K562 (cell line): ENCODE results near the gene KRT36. TPM values are rescaled to one million over a fixed set of nuclear protein-coding genes. Genes with fewer than 3 reads are reported as not detected.
A peak's percentile ranks its signal among the peaks of the same experiment; 100 is the strongest.

Source experiments
- CREB1 ChIP-seq, 2 experiments: sonication (generic) in 1 of 2; formaldehyde crosslinking in 1 of 2; IDR thresholded peaks; 2 replicates each; pipeline versions ENCODE4 v1.6.1 to v1.8.0; 2012 to 2022; ENCODE audit warnings: inconsistent platforms in 1 of 2, mild to moderate bottlenecking in 1 of 2, missing genetic modification reagents in 1 of 2, moderate library complexity in 1 of 2
- FOSL1 ChIP-seq: fragments of 200-800 bp; sonication (Bioruptor generic); conservative IDR thresholded peaks from 2 replicates; pipeline ENCODE4 v1.6.1; 2016; ENCODE audit warnings: missing genetic modification characterization, missing compliant biosample characterization
- HCFC1 ChIP-seq: IDR thresholded peaks from 2 replicates; pipeline ENCODE4 v1.6.1; 2012; ENCODE audit warnings: low read depth, low read length, improper control_type of control experiment
- HEY1 ChIP-seq: fragments of 250-450 bp; sonication (Bioruptor Pico); IDR thresholded peaks from 2 replicates; pipeline ENCODE4 v1.5.0; 2020; ENCODE audit warnings: mild to moderate bottlenecking, moderate library complexity, borderline replicate concordance
- IFI16 ChIP-seq: fragments of 250-450 bp; sonication (Bioruptor Pico); IDR thresholded peaks from 2 replicates; pipeline ENCODE4 v2.1.2; 2022; ENCODE audit warnings: mild to moderate bottlenecking, inconsistent platforms
- KAT8 ChIP-seq: fragments of 450-650 bp; IDR thresholded peaks from 2 replicates; pipeline ENCODE4 v1.6.1; 2016; ENCODE audit warnings: low read depth, mild to moderate bottlenecking
- NFE2L1 ChIP-seq: fragments of 450-650 bp; IDR thresholded peaks from 2 replicates; pipeline ENCODE4 v1.6.1; 2016; ENCODE audit warnings: missing genetic modification characterization, low read depth, mild to moderate bottlenecking, missing compliant biosample characterization, moderate library complexity, borderline replicate concordance
- POLR3G ChIP-seq: IDR thresholded peaks from 2 replicates; pipeline ENCODE4 v1.6.1; 2011; ENCODE audit not compliant: insufficient read length, insufficient replicate concordance; ENCODE audit errors: extremely low read depth
- SP1 ChIP-seq: sonication (generic); formaldehyde crosslinking; IDR thresholded peaks from 2 replicates; pipeline ENCODE4 v1.8.1; 2022; ENCODE audit warnings: mild to moderate bottlenecking, missing genetic modification reagents
- TARDBP ChIP-seq: fragments of 450-650 bp; IDR thresholded peaks from 2 replicates; pipeline ENCODE4 v1.6.1; 2016
- THAP7 ChIP-seq: fragments of 250-450 bp; sonication (Bioruptor Pico); IDR thresholded peaks from 2 replicates; pipeline ENCODE4 v1.5.0; 2021
- U2AF1 ChIP-seq: fragments of 200-400 bp; formaldehyde crosslinking; optimal IDR thresholded peaks from 2 replicates; pipeline ENCODE3; 2017; ENCODE audit warnings: mild to moderate bottlenecking, low read depth, low read length, moderate library complexity
- XRCC4 ChIP-seq: IDR thresholded peaks from one replicate; pipeline ENCODE4 v1.6.1; 2011; ENCODE audit not compliant: insufficient read depth, insufficient read length; ENCODE audit errors: extremely low read depth
- ZBTB26 ChIP-seq: fragments of 450-650 bp; formaldehyde crosslinking; IDR thresholded peaks from 2 replicates; pipeline ENCODE4 v1.4.0; 2022; ENCODE audit warnings: missing genetic modification characterization
- ZBTB43 ChIP-seq: sonication (generic); formaldehyde crosslinking; IDR thresholded peaks from 2 replicates; pipeline ENCODE4 v1.8.0; 2023; ENCODE audit warnings: mild to moderate bottlenecking, missing genetic modification reagents
- ZBTB7A ChIP-seq: IDR thresholded peaks from 2 replicates; pipeline ENCODE4 v1.6.1; 2011; ENCODE audit warnings: low read depth, mild to moderate bottlenecking, low read length, moderate library complexity, borderline replicate concordance; ENCODE audit not compliant: control insufficient read depth
- ZNF280B ChIP-seq: fragments of 250-450 bp; sonication (Bioruptor Pico); IDR thresholded peaks from 2 replicates; pipeline ENCODE4 v1.5.1; 2021; ENCODE audit warnings: mild to moderate bottlenecking
- ZNF316 ChIP-seq: fragments of 450-650 bp; IDR thresholded peaks from 2 replicates; pipeline ENCODE4 v1.6.1; 2016
- polyA plus RNA-seq, 8 experiments: library from polyadenylated mRNA; depleted of rRNA in 4 of 8; stranded (reverse) in 5 of 8; unstranded in 3 of 8; fragments of >200 nt; fragmentation: Nextera tagmentation in 2 of 8; fragmentation: Illumina TruSeq in 1 of 8; extraction: Ambion mirVana in 2 of 8; extraction: Trizol in 1 of 8; gene quantifications; 2 replicates each; pipeline versions ENCODE4 v1.2.1 to v1.2.3, GENCODE V29; 2011 to 2014; ENCODE audit warnings: inconsistent platforms in 1 of 8, missing spikeins in 1 of 8
- total RNA-seq, 7 experiments: library from RNA; depleted of rRNA in 6 of 7; stranded (reverse); fragments of >200 nt in 6 of 7; fragmentation: Illumina TruSeq in 2 of 7; extraction: Trizol in 2 of 7; gene quantifications; 2 replicates each; pipeline versions ENCODE4 v1.2.1 to v1.2.3, GENCODE V29; 2011 to 2021; ENCODE audit warnings: low replicate concordance in 1 of 7
- TF ChIP-seq, protein P1 (sequence below): fragments of 450-650 bp; formaldehyde crosslinking; IDR thresholded peaks from 2 replicates; pipeline ENCODE4 v1.4.0; 2020; ENCODE audit warnings: mild to moderate bottlenecking, mixed read lengths
- TF ChIP-seq, protein P2 (sequence below): sonication (generic); formaldehyde crosslinking; IDR thresholded peaks from 2 replicates; pipeline ENCODE4 v1.9.0; 2022; ENCODE audit warnings: mild to moderate bottlenecking, missing genetic modification reagents

The KRT36 gene
- total and polyA plus RNA-seq, 9 of the 15 experiments (the other 6 are each of a cell fraction or from before 2014, with no cell fraction given), result 0.04 TPM; not detected in 8

GRCh38 chr17:41530062-41531048, 40.6 kb upstream of the KRT36 start (continued):
- TF ChIP-seq ZNF316 (0 out of 2 replicates have a peak, but pooled peaks have one; percentile 5), HEY1 (CRISPR knock-in tag) (no peak), NFE2L1 (no peak), U2AF1 (no peak), HCFC1 (no peak), ZBTB26 (CRISPR knock-in tag) (no peak), SP1 (no peak; the same call in 1 of the 2 replicates), FOSL1 (peak; percentile 100), ZBTB7A (no peak; the same call in 1 of the 2 replicates), KAT8 (no peak), IFI16 (CRISPR knock-in tag) (no peak), CREB1 (IDR thresholded peaks at IDR 0.05) (no peak), CREB1 (CRISPR knock-in tag; IDR thresholded peaks at IDR 0.05) (no peak), ZBTB43 (CRISPR knock-in tag) (no peak), XRCC4 (no peak), THAP7 (no peak), POLR3G (no peak), TARDBP (no peak), ZNF280B (CRISPR knock-in tag) (no peak)
- TF ChIP-seq, protein P1, sequence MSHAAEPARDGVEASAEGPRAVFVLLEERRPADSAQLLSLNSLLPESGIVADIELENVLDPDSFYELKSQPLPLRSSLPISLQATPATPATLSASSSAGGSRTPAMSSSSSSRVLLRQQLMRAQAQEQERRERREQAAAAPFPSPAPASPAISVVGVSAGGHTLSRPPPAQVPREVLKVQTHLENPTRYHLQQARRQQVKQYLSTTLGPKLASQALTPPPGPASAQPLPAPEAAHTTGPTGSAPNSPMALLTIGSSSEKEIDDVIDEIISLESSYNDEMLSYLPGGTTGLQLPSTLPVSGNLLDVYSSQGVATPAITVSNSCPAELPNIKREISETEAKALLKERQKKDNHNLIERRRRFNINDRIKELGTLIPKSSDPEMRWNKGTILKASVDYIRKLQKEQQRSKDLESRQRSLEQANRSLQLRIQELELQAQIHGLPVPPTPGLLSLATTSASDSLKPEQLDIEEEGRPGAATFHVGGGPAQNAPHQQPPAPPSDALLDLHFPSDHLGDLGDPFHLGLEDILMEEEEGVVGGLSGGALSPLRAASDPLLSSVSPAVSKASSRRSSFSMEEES (CRISPR knock-in tag), result no peak; the same call in 1 of the 2 replicates
- TF ChIP-seq, protein P2, sequence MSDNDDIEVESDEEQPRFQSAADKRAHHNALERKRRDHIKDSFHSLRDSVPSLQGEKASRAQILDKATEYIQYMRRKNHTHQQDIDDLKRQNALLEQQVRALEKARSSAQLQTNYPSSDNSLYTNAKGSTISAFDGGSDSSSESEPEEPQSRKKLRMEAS (CRISPR knock-in tag), result no peak
